Parathyroid adenoma (tissue), 2 donors: ENCODE measurements around the gene MAP1LC3C.

Experiments
- H2AFZ ChIP-seq: fragments of 300-600 bp; sonication (generic); one replicate; pipeline ENCODE4 v1.7.0; 2017; ENCODE audit warnings: antibody characterized with exemption, mild to moderate bottlenecking
- H3K27ac ChIP-seq: fragments of 300-600 bp; sonication (generic); one replicate; pipeline ENCODE4 v1.7.0; 2017
- H3K27me3 ChIP-seq: fragments of 300-600 bp; sonication (generic); one replicate; pipeline ENCODE4 v1.7.0; 2017; ENCODE audit warnings: low read length; ENCODE audit not compliant: control insufficient read depth, insufficient read depth
- H3K36me3 ChIP-seq: fragments of 300-600 bp; sonication (generic); one replicate; pipeline ENCODE4 v1.7.0; 2017; ENCODE audit warnings: low read length; ENCODE audit not compliant: control insufficient read depth, insufficient read depth
- H3K4me1 ChIP-seq: fragments of 300-600 bp; sonication (generic); one replicate; pipeline ENCODE4 v1.7.0; 2017; ENCODE audit warnings: control low read depth
- H3K4me2 ChIP-seq: fragments of 300-600 bp; sonication (generic); one replicate; pipeline ENCODE4 v1.7.0; 2017; ENCODE audit warnings: low read length
- H3K4me3 ChIP-seq: fragments of 300-600 bp; sonication (generic); one replicate; pipeline ENCODE4 v1.7.0; 2017; ENCODE audit warnings: low read depth, low read length
- H3K79me2 ChIP-seq: fragments of 300-600 bp; sonication (generic); one replicate; pipeline ENCODE4 v1.7.0; 2017; ENCODE audit warnings: control low read depth
- H3K9ac ChIP-seq: fragments of 300-600 bp; sonication (generic); one replicate; pipeline ENCODE4 v1.7.0; 2017; ENCODE audit warnings: mild to moderate bottlenecking
- H3K9me3 ChIP-seq: fragments of 300-600 bp; sonication (generic); one replicate; pipeline ENCODE4 v1.7.0; 2017; ENCODE audit warnings: low read length; ENCODE audit not compliant: control insufficient read depth
- TF ChIP-seq, protein P1 (sequence below): fragments of 300-600 bp; sonication (generic); IDR thresholded peaks from one replicate; pipeline ENCODE4 v1.7.0; 2017; ENCODE audit warnings: antibody characterized with exemption, mild to moderate bottlenecking
- donor health status: primary hyperparathyroidism.

The MAP1LC3C gene

DNA sequence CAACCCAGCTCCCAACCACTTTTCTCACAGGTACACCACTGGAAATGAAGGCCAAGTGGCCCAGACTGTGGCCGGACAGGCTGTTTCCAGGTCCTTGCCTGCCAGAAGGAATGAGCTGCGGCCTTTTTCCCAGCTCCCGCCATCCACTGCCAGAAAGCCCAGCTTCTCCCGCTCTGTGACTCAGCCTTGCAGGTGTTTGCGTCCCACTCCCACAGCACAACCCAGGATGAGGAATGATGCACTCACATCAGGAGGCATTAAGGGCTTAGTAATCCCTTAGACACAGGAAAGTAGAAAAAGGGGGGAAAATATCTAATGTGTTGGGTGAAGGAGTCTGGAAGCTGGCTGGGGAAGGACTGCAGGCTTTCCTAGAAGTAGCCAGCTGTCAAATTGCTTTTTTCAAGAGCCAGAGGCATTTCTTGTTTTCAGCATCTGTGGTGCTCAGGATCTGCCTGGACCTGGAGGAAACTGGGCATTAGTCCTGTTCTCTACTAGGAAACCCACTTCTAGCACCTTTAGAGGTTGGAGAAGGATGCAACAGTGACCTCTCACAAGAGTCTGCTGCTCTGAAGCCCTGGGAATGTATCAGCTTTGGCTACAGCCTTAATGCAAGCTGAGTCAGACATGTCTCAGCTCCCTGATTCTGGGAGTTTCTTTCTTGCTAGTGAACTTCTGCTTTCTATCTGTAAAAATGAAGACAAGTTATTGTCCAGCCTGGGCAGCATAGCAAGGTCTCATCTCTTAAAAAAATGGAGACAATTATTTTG is 13.2 kb upstream of the MAP1LC3C start:
- Histone ChIP-seq H2AFZ (no peak overlapping the region), H3K9me3 (no peaks in the 10 kb centered on the region), H3K4me2 (no peak overlapping the region), H3K4me3 (no peak overlapping the region), H3K4me1 (no peaks in the 10 kb centered on the region), H3K9ac (no peak overlapping the region), H3K27ac (no peak overlapping the region), H3K36me3 (no peaks in the 10 kb centered on the region), H3K79me2 (no peaks in the 10 kb centered on the region), H3K27me3 (no peaks in the 10 kb centered on the region)
- TF ChIP-seq, protein P1, sequence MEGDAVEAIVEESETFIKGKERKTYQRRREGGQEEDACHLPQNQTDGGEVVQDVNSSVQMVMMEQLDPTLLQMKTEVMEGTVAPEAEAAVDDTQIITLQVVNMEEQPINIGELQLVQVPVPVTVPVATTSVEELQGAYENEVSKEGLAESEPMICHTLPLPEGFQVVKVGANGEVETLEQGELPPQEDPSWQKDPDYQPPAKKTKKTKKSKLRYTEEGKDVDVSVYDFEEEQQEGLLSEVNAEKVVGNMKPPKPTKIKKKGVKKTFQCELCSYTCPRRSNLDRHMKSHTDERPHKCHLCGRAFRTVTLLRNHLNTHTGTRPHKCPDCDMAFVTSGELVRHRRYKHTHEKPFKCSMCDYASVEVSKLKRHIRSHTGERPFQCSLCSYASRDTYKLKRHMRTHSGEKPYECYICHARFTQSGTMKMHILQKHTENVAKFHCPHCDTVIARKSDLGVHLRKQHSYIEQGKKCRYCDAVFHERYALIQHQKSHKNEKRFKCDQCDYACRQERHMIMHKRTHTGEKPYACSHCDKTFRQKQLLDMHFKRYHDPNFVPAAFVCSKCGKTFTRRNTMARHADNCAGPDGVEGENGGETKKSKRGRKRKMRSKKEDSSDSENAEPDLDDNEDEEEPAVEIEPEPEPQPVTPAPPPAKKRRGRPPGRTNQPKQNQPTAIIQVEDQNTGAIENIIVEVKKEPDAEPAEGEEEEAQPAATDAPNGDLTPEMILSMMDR = no peak

DNA sequence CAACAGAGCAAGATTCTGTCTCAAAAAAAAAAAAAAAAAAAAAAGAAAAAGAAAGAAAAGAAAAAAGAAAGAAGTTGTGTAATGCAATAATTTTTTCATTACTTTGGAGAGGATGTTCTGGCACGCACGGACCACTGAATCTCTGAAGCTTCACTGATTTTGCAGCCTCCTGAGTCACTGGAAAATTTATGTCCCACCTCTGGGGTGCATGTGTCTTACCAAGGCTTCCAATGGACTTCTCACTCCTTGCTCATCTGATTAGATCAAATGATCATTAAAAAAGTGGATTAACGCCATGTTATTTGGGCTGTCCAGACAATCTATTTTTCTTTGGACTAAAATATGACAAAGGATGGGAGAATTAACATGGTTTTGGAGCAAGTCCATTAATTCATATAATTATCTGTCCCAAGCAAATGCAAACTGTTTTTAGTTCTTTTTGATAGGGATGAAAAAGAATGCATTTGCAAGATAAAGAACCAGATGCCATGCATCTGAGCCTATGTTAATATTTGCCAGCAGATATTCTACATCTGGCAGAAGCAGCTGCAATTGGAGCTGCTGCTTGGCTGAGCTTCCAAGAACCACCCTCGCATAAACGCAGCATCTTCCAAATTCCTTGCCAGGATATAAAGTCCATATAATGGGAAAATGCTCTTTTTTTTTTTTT is 10.1 kb upstream of the MAP1LC3C start:
- H3K9me3 ChIP-seq = no peaks in the 10 kb centered on the region
- no peak overlapping the region for H3K4me3 ChIP-seq
- no peak overlapping the region for H3K9ac ChIP-seq
- no peaks in the 10 kb centered on the region for H3K79me2 ChIP-seq
- H3K4me1 ChIP-seq = no peaks in the 10 kb centered on the region
- H2AFZ ChIP-seq = no peak overlapping the region
- TF ChIP-seq, protein P1 = no peak
- H3K27me3 ChIP-seq = no peaks in the 10 kb centered on the region
- H3K4me2 ChIP-seq = no peak overlapping the region
- no peaks in the 10 kb centered on the region for H3K36me3 ChIP-seq
- no peak overlapping the region for H3K27ac ChIP-seq

- no peak overlapping the region for H3K9ac ChIP-seq
- H2AFZ ChIP-seq = no peak overlapping the region
- no peaks in the 10 kb centered on the region for H3K9me3 ChIP-seq
- no peak overlapping the region for H3K27ac ChIP-seq
- H3K4me3 ChIP-seq = no peak overlapping the region
- H3K27me3 ChIP-seq = no peaks in the 10 kb centered on the region
- TF ChIP-seq, protein P1 = no peak
- H3K36me3 ChIP-seq = no peaks in the 10 kb centered on the region
- H3K79me2 ChIP-seq = no peaks in the 10 kb centered on the region
- H3K4me1 ChIP-seq = no peaks in the 10 kb centered on the region
- no peak overlapping the region for H3K4me2 ChIP-seq
These were observed 8.1 kb upstream of the MAP1LC3C start for GRCh38 chr1:242006976-242007375.

DNA sequence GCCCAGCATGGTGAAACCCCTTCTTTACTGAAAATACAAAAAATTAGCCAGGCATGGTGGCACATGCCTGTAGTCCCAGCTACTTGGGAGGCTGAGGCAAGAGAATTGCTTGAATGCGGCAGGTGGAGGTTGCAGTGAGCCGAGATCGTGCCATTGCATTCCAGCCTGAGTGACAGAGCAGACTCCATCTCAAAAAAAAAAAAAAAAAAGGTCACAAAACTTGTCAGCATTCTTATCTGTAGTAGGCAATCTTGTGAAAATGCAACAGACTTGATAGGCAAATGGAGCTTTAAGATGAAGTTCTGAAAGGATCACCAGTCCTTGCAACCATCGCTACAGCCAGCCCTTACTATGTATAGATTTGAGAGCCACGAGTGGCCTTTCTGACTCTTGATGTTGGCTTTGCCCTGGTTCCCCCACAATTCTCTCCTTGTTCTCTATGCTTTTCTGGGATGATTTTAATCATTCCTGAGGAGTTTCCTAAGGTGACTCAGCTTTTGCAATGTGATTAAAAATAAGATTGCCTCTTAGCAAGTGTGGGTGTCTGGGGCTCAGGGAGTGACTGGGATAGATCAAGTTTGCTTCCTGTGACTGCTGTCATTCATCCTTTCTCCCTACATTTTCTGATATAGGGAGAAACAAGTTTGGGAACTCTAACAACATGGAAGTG is 7.1 kb upstream of the MAP1LC3C start:
- TF ChIP-seq, protein P1 = no peak
- Histone ChIP-seq H3K4me1 (no peaks in the 10 kb centered on the region), H3K79me2 (no peaks in the 10 kb centered on the region), H3K27me3 (no peaks in the 10 kb centered on the region), H2AFZ (no peak overlapping the region), H3K4me2 (no peak overlapping the region), H3K36me3 (no peaks in the 10 kb centered on the region), H3K4me3 (no peak overlapping the region), H3K27ac (no peak overlapping the region), H3K9ac (no peak overlapping the region), H3K9me3 (no peaks in the 10 kb centered on the region)
